Neural cell (in vitro differentiated cells): ENCODE data around the gene TEAD4. TPM values are rescaled to one million over a fixed set of nuclear protein-coding genes. Genes with fewer than 3 reads are reported as not detected.

Experiments used
- H2AFZ ChIP-seq: fragments of 200-600, 300-800 bp; sonication (generic), shearing (Covaris generic); 2 replicates; pipeline ENCODE4 v1.6.0; 2014; ENCODE audit warnings: low read depth, mild to moderate bottlenecking, antibody characterized with exemption, low read length, moderate library complexity
- H3F3A ChIP-seq: fragments of 200-600 bp; shearing (Covaris generic); 2 replicates; pipeline ENCODE4 v1.6.1; 2016; ENCODE audit warnings: mild to moderate bottlenecking, moderate library complexity, mixed read lengths, antibody characterized with exemption, low read length; ENCODE audit not compliant: insufficient read depth, poor library complexity, severe bottlenecking
- H3K27ac ChIP-seq: fragments of 200-600, 300-800 bp; sonication (generic), shearing (Covaris generic); 2 replicates; pipeline ENCODE4 v1.5.1; 2014; ENCODE audit warnings: mild to moderate bottlenecking, low read length, moderate library complexity
- H3K27me3 ChIP-seq: fragments of 300-800, 200-600 bp; sonication (generic), shearing (Covaris generic); 2 replicates; pipeline ENCODE4 v1.6.0; 2014; ENCODE audit warnings: mild to moderate bottlenecking, low read depth, low read length, moderate library complexity; ENCODE audit not compliant: insufficient read depth
- H3K36me3 ChIP-seq: fragments of 300-800, 200-600 bp; sonication (generic), shearing (Covaris generic); 2 replicates; pipeline ENCODE4 v1.5.1; 2014; ENCODE audit warnings: mild to moderate bottlenecking, antibody characterized with exemption, low read length, moderate library complexity; ENCODE audit not compliant: insufficient read depth
- H3K4me2 ChIP-seq: fragments of 300-800, 200-600 bp; sonication (generic), shearing (Covaris generic); 2 replicates; pipeline ENCODE4 v1.6.0; 2014; ENCODE audit warnings: mild to moderate bottlenecking, low read length
- H3K4me3 ChIP-seq: fragments of 300-800, 200-600 bp; sonication (generic), shearing (Covaris generic); 2 replicates; pipeline ENCODE4 v1.5.1; 2014; ENCODE audit warnings: mild to moderate bottlenecking, low read length, moderate library complexity
- H3K79me2 ChIP-seq: fragments of 200-600 bp; shearing (Covaris generic); replicated peaks from 2 replicates; pipeline ENCODE4 v1.6.0; 2014; ENCODE audit warnings: mild to moderate bottlenecking, low read length, moderate library complexity; ENCODE audit not compliant: insufficient read depth
- H3K9ac ChIP-seq: fragments of 300-800, 200-600 bp; sonication (generic), shearing (Covaris generic); 2 replicates; pipeline ENCODE4 v1.6.1; 2016; ENCODE audit warnings: mild to moderate bottlenecking, low read length, mixed read lengths
- H3K9me2 ChIP-seq: fragments of 200-600 bp; shearing (Covaris generic); 2 replicates; pipeline ENCODE4 v1.6.1; 2016; ENCODE audit warnings: mild to moderate bottlenecking, low read length, mixed read lengths; ENCODE audit not compliant: insufficient read depth
- H3K9me3 ChIP-seq: fragments of 200-600, 300-800 bp; sonication (generic), shearing (Covaris generic); 2 replicates; pipeline ENCODE4 v1.6.1; 2016; ENCODE audit warnings: mild to moderate bottlenecking, mixed run types, low read length, moderate library complexity, mixed read lengths
- H4K20me1 ChIP-seq: fragments of 200-600 bp; shearing (Covaris generic); 2 replicates; pipeline ENCODE4 v1.6.1; 2016; ENCODE audit warnings: mild to moderate bottlenecking, mixed run types; ENCODE audit not compliant: insufficient read depth
- EZH2 ChIP-seq: fragments of 200-600, 300-800 bp; shearing (Covaris generic), sonication (generic); IDR thresholded peaks from 2 replicates; pipeline ENCODE4 v1.6.1; 2014; ENCODE audit warnings: antibody characterized with exemption, low read length, borderline replicate concordance, mild to moderate bottlenecking; ENCODE audit not compliant: insufficient read depth, poor library complexity, severe bottlenecking
- MXI1 ChIP-seq: fragments of 450-650 bp; conservative IDR thresholded peaks from 2 replicates; pipeline ENCODE4 v1.6.1; 2014; ENCODE audit warnings: antibody characterized with exemption, mild to moderate bottlenecking; ENCODE audit not compliant: poor library complexity, severe bottlenecking
- POLR2AphosphoS5 ChIP-seq: IDR thresholded peaks from 2 replicates; pipeline ENCODE4 v1.6.1; 2012
- REST ChIP-seq: IDR thresholded peaks from 2 replicates; pipeline ENCODE4 v1.6.1; 2012; ENCODE audit warnings: borderline replicate concordance
- SMC3 ChIP-seq: fragments of 450-650 bp; conservative IDR thresholded peaks from 2 replicates; pipeline ENCODE4 v1.6.1; 2014; ENCODE audit warnings: antibody characterized with exemption, mild to moderate bottlenecking, moderate library complexity; ENCODE audit not compliant: poor library complexity
- TAF1 ChIP-seq: IDR thresholded peaks from 2 replicates; pipeline ENCODE4 v1.6.1; 2012; ENCODE audit warnings: low read depth
- polyA plus RNA-seq: library from polyadenylated mRNA; depleted of rRNA; stranded (reverse); fragments of >200 nt; gene quantifications from 2 replicates; pipeline ENCODE4 v1.2.3, GENCODE V29; 2014
- small RNA-seq, 3 experiments: library from RNA; depleted of rRNA; stranded (forward); fragments of <200 nt; gene quantifications; one replicate each; pipeline ENCODE3, GENCODE V24; 2012

Gene TEAD4
- polyA plus RNA-seq, 1 donor from 2014 or later, result 1.6 TPM

- H3K9me2 ChIP-seq, result no peaks in the 10 kb centered on the region
- no peaks in the 10 kb centered on the region for H3K9me3 ChIP-seq
- no peaks in the 10 kb centered on the region for H3K36me3 ChIP-seq
- TF ChIP-seq EZH2, result no peak
- no peak for TF ChIP-seq TAF1
- TF ChIP-seq SMC3, result no peak
- TF ChIP-seq MXI1, result no peak
- no peak for TF ChIP-seq POLR2AphosphoS5
- TF ChIP-seq REST, result no peak
- H3K27ac ChIP-seq, result no peak overlapping the region
- H3F3A ChIP-seq, result no peaks in the 10 kb centered on the region
- no peak overlapping the region for H3K4me3 ChIP-seq
- H3K79me2 ChIP-seq, result no peaks in the 10 kb centered on the region
- no peaks in the 10 kb centered on the region for H3K27me3 ChIP-seq
- no peak overlapping the region for H3K4me2 ChIP-seq
- H3K9ac ChIP-seq, result no peak overlapping the region
- H2AFZ ChIP-seq, result no peak overlapping the region
- H4K20me1 ChIP-seq, result no peaks in the 10 kb centered on the region
Observed at GRCh38 chr12:3089588-3089987, 130.4 kb downstream of the TEAD4 start.

Small RNA genes lying within 50 kb of the gene (small RNA-seq; reads per million reads assigned to genes)
- gene RNU6-1315P, result 0.03 to 0.49 (median 0.33) reads per million in 3 experiments

Other genes starting within 250 kb of the TEAD4 start
- gene FKBP4, start 164.4 kb upstream of the TEAD4 start, polyA plus RNA-seq, result 102 and 112 TPM in 2 replicates
- gene ITFG2, start 146.7 kb upstream of the TEAD4 start, polyA plus RNA-seq, result 21.6 and 22.2 TPM in 2 replicates
- not detected in 2 replicates for gene NRIP2, start 124.4 kb upstream of the TEAD4 start, polyA plus RNA-seq
- gene TEX52, start 102.4 kb upstream of the TEAD4 start, polyA plus RNA-seq, result not detected in 2 replicates
- 0.31 and 0.56 TPM in 2 replicates for gene FOXM1, start 82.2 kb upstream of the TEAD4 start, polyA plus RNA-seq
- gene RHNO1, start 82.2 kb upstream of the TEAD4 start, polyA plus RNA-seq, result 84.2 and 85.8 TPM in 2 replicates
- 6.5 and 9.3 TPM in 2 replicates for gene TULP3, start 68.5 kb upstream of the TEAD4 start, polyA plus RNA-seq
- 10.7 and 11.9 TPM in 2 replicates for gene TSPAN9, start 118.0 kb downstream of the TEAD4 start, polyA plus RNA-seq